Measurements from ENCODE around the gene CNTN1. TPM values are rescaled to one million over a fixed set of nuclear protein-coding genes. Genes with fewer than 3 reads are reported as not detected.

The CNTN1 gene
- total RNA-seq, 1 donor = 0.36 TPM

GRCh38 chr12:40946612-40947194 is 254.5 kb downstream of the CNTN1 start:
- peak; percentile 54 for TF ChIP-seq CTCF (IDR thresholded peaks at IDR 0.05; ENCODE audit: extremely low read depth, low read depth, low read length)
- no peak overlapping the region for H3K27ac ChIP-seq (ENCODE audit: low read depth, low read length)
- H3K36me3 ChIP-seq (ENCODE audit: insufficient read depth, low read length) = no peaks in the 10 kb centered on the region
- no peaks in the 10 kb centered on the region for H3K79me2 ChIP-seq (ENCODE audit: insufficient read depth, low read length)
- no peak overlapping the region for H2AFZ ChIP-seq (ENCODE audit: low read length)
- no peak overlapping the region for H3K4me2 ChIP-seq (ENCODE audit: insufficient read depth, low read length)
- H3K4me1 ChIP-seq (ENCODE audit: insufficient read depth, low read length) = no peaks in the 10 kb centered on the region
- H4K20me1 ChIP-seq (ENCODE audit: insufficient read depth, low read length) = no peaks in the 10 kb centered on the region
- H3K27me3 ChIP-seq (ENCODE audit: insufficient read depth, low read length) = no peaks in the 10 kb centered on the region
- H3K9me3 ChIP-seq (ENCODE audit: low read depth, low read length) = no peaks in the 10 kb centered on the region
- H3K4me3 ChIP-seq (ENCODE audit: insufficient read depth, low read length) = no peak overlapping the region
- DNase-seq (ENCODE audit: insufficient read length, low spot score, missing footprints) = no peak

- Histone ChIP-seq H3K27me3 (ENCODE audit: insufficient read depth, low read length) (no peaks in the 10 kb centered on the region), H3K36me3 (ENCODE audit: insufficient read depth, low read length) (no peaks in the 10 kb centered on the region), H3K9me3 (ENCODE audit: low read depth, low read length) (no peaks in the 10 kb centered on the region), H3K4me3 (ENCODE audit: insufficient read depth, low read length) (no peak overlapping the region), H3K4me1 (ENCODE audit: insufficient read depth, low read length) (no peaks in the 10 kb centered on the region), H3K27ac (ENCODE audit: low read depth, low read length) (no peak overlapping the region), H2AFZ (ENCODE audit: low read length) (no peak overlapping the region), H3K79me2 (ENCODE audit: insufficient read depth, low read length) (no peaks in the 10 kb centered on the region), H4K20me1 (ENCODE audit: insufficient read depth, low read length) (no peaks in the 10 kb centered on the region), H3K4me2 (ENCODE audit: insufficient read depth, low read length) (no peak overlapping the region)
- no peak for DNase-seq (ENCODE audit: insufficient read length, low spot score, missing footprints)
- no peak for TF ChIP-seq CTCF (IDR thresholded peaks at IDR 0.05; ENCODE audit: extremely low read depth, low read depth, low read length)
Measured at GRCh38 chr12:40947797-40948196, 255.6 kb downstream of the CNTN1 start.

- Histone ChIP-seq H3K4me2 (ENCODE audit: insufficient read depth, low read length) (no peak overlapping the region), H2AFZ (ENCODE audit: low read length) (no peak overlapping the region), H4K20me1 (ENCODE audit: insufficient read depth, low read length) (no peaks in the 10 kb centered on the region), H3K36me3 (ENCODE audit: insufficient read depth, low read length) (no peaks in the 10 kb centered on the region), H3K79me2 (ENCODE audit: insufficient read depth, low read length) (no peaks in the 10 kb centered on the region), H3K9me3 (ENCODE audit: low read depth, low read length) (no peaks in the 10 kb centered on the region), H3K4me1 (ENCODE audit: insufficient read depth, low read length) (no peaks in the 10 kb centered on the region), H3K27me3 (ENCODE audit: insufficient read depth, low read length) (no peaks in the 10 kb centered on the region), H3K4me3 (ENCODE audit: insufficient read depth, low read length) (no peak overlapping the region), H3K27ac (ENCODE audit: low read depth, low read length) (no peak overlapping the region)
- no peak for TF ChIP-seq CTCF (IDR thresholded peaks at IDR 0.05; ENCODE audit: extremely low read depth, low read depth, low read length)
- DNase-seq (ENCODE audit: insufficient read length, low spot score, missing footprints) = no peak
Measured at GRCh38 chr12:40953076-40953475, 260.8 kb downstream of the CNTN1 start.

GRCh38 chr12:40957417-40957816 is 265.2 kb downstream of the CNTN1 start:
- no peak overlapping the region for H3K4me2 ChIP-seq (ENCODE audit: insufficient read depth, low read length)
- no peak overlapping the region for H3K4me3 ChIP-seq (ENCODE audit: insufficient read depth, low read length)
- H3K79me2 ChIP-seq (ENCODE audit: insufficient read depth, low read length) = no peaks in the 10 kb centered on the region
- TF ChIP-seq CTCF (IDR thresholded peaks at IDR 0.05; ENCODE audit: extremely low read depth, low read depth, low read length) = no peak
- H2AFZ ChIP-seq (ENCODE audit: low read length) = no peak overlapping the region
- H4K20me1 ChIP-seq (ENCODE audit: insufficient read depth, low read length) = no peaks in the 10 kb centered on the region
- DNase-seq (ENCODE audit: insufficient read length, low spot score, missing footprints) = no peak
- H3K4me1 ChIP-seq (ENCODE audit: insufficient read depth, low read length) = no peaks in the 10 kb centered on the region
- no peaks in the 10 kb centered on the region for H3K9me3 ChIP-seq (ENCODE audit: low read depth, low read length)
- H3K36me3 ChIP-seq (ENCODE audit: insufficient read depth, low read length) = no peaks in the 10 kb centered on the region
- H3K27me3 ChIP-seq (ENCODE audit: insufficient read depth, low read length) = no peaks in the 10 kb centered on the region
- no peak overlapping the region for H3K27ac ChIP-seq (ENCODE audit: low read depth, low read length)
